NCI-H1417 (cell line): ENCODE results near the gene GPATCH8.

Experiments used
- DNase-seq, 3 experiments: peaks; one replicate each; lab custom pipeline; 2025; lab: John Stamatoyannopoulos, UW

Gene GPATCH8

GRCh38 chr17:44451016-44451627 lies 52.1 kb downstream of the GPATCH8 start:
- no peak for DNase-seq

- DNase-seq: no peak
Observed at GRCh38 chr17:44448412-44448811, 54.8 kb downstream of the GPATCH8 start.

- no peak for DNase-seq
Observed at GRCh38 chr17:44444735-44445105, 58.5 kb downstream of the GPATCH8 start.

- DNase-seq: no peak
Observed at GRCh38 chr17:44442806-44443205, 60.4 kb downstream of the GPATCH8 start.

- DNase-seq: no peak
Observed at GRCh38 chr17:44439168-44439567, 64.0 kb downstream of the GPATCH8 start.

GRCh38 chr17:44438636-44439035 lies 64.6 kb downstream of the GPATCH8 start:
- DNase-seq: no peak

- DNase-seq: no peak
Observed at GRCh38 chr17:44436336-44436735, 66.9 kb downstream of the GPATCH8 start.

GRCh38 chr17:44432254-44433157 lies 70.7 kb downstream of the GPATCH8 start:
- no peak for DNase-seq

- DNase-seq: no peak
Observed at GRCh38 chr17:44424828-44425461, 78.3 kb downstream of the GPATCH8 start.

GRCh38 chr17:44417553-44417952 lies 85.7 kb downstream of the GPATCH8 start:
- DNase-seq: no peak

- DNase-seq: no peak
Observed at GRCh38 chr17:44416558-44417289, 86.5 kb downstream of the GPATCH8 start.

- DNase-seq: no peak
Observed at GRCh38 chr17:44414394-44415155, 88.6 kb downstream of the GPATCH8 start.

GRCh38 chr17:44409309-44410028 lies 93.7 kb downstream of the GPATCH8 start:
- DNase-seq: no peak

- no peak for DNase-seq
Observed at GRCh38 chr17:44408786-44409185, 94.4 kb downstream of the GPATCH8 start.

- no peak for DNase-seq
Observed at GRCh38 chr17:44402564-44403172, 100.5 kb downstream of the GPATCH8 start.

GRCh38 chr17:44400226-44400847 lies 102.9 kb downstream of the GPATCH8 start:
- DNase-seq: peak in 1 of 3 experiments; percentile 16

GRCh38 chr17:44398692-44399691 lies 104.2 kb downstream of the GPATCH8 start:
- DNase-seq: no peak
